RWPE2 (cell line): ENCODE measurements around the gene NIN.

Experiments used
- ATAC-seq: fragments of 200-7000 bp; cut with Tn5 transposase; 3 replicates; pipeline ENCODE4 v1.9.1; 2021; ENCODE audit warnings: low read depth
- DNase-seq: peaks from one replicate; pipeline ENCODE4 v3.0.0-alpha.2; 2020; ENCODE audit warnings: low spot score
- H3K27ac ChIP-seq: fragments of 450-650 bp; 2 replicates; pipeline ENCODE4 v1.5.1; 2017; ENCODE audit warnings: mild to moderate bottlenecking; ENCODE audit not compliant: poor library complexity, severe bottlenecking
- H3K27me3 ChIP-seq: fragments of 250-450 bp; sonication (Bioruptor Pico); 2 replicates; pipeline ENCODE4 v1.5.1; 2021; ENCODE audit warnings: mild to moderate bottlenecking, moderate library complexity; ENCODE audit not compliant: insufficient read depth, poor library complexity, severe bottlenecking
- H3K36me3 ChIP-seq: fragments of 250-450 bp; sonication (Bioruptor Pico); 2 replicates; pipeline ENCODE4 v1.5.1; 2020; ENCODE audit warnings: low read depth, mild to moderate bottlenecking, moderate library complexity
- H3K4me1 ChIP-seq: fragments of 250-450 bp; sonication (Bioruptor Pico); 2 replicates; pipeline ENCODE4 v1.5.1; 2021; ENCODE audit warnings: mild to moderate bottlenecking, moderate library complexity; ENCODE audit not compliant: insufficient read depth, poor library complexity, severe bottlenecking
- H3K4me3 ChIP-seq: fragments of 250-450 bp; sonication (Bioruptor Pico); 2 replicates; pipeline ENCODE4 v1.5.1; 2021; ENCODE audit warnings: mild to moderate bottlenecking, moderate library complexity; ENCODE audit not compliant: severe bottlenecking
- H3K9me3 ChIP-seq: fragments of 250-450 bp; sonication (Bioruptor Pico); 2 replicates; pipeline ENCODE4 v1.5.1; 2021; ENCODE audit warnings: mild to moderate bottlenecking, moderate library complexity; ENCODE audit not compliant: severe bottlenecking
- CTCF ChIP-seq: fragments of 450-650 bp; IDR thresholded peaks from one replicate; pipeline ENCODE4 v1.5.1; 2017; ENCODE audit warnings: mild to moderate bottlenecking, moderate library complexity; ENCODE audit not compliant: poor library complexity, severe bottlenecking

The NIN gene

GRCh38 chr14:50797250-50798047, 33.5 kb downstream of the NIN start:
- no peaks in the 10 kb centered on the region for H3K9me3 ChIP-seq
- H3K4me1 ChIP-seq = peaks cover 13% of the 10 kb centered on the region
- peaks cover 7% of the 10 kb centered on the region for H3K36me3 ChIP-seq
- ATAC-seq (no peak), DNase-seq (no peak)
- no peak overlapping the region for H3K27ac ChIP-seq
- no peak for TF ChIP-seq CTCF
- H3K4me3 ChIP-seq = no peak overlapping the region
- H3K27me3 ChIP-seq = no peaks in the 10 kb centered on the region

- no peak for ATAC-seq
- Histone ChIP-seq H3K9me3 (no peaks in the 10 kb centered on the region), H3K4me1 (peaks cover 4% of the 10 kb centered on the region), H3K27me3 (no peaks in the 10 kb centered on the region), H3K36me3 (peaks cover 13% of the 10 kb centered on the region), H3K4me3 (no peak overlapping the region), H3K27ac (no peak overlapping the region)
- TF ChIP-seq CTCF = no peak
- no peak for DNase-seq
Measured at GRCh38 chr14:50796390-50796789, 34.6 kb downstream of the NIN start.

DNA sequence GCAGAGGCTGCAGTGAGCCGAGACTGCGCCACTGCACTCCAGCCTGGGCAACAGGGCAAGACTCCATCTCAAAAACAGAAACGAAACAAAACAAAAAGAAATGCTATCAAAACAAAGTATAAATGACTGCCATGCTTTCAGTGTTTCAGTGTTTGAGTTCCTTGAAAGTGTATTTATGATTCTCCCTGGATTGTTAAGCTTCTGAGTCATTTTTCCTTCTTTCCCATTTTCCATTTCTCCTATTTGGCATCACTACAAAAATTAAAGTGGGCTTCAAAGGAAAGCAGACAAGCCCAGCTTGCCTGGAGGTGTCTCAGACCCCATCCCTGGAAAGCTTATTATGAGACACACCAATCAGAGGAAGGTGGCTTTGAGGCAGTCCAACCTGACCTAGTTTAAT, 35.1 kb downstream of the NIN start:
- no peak for ATAC-seq
- no peak for DNase-seq
- no peak overlapping the region for H3K27ac ChIP-seq
- H3K36me3 ChIP-seq = peaks cover 12% of the 10 kb centered on the region
- H3K4me3 ChIP-seq = no peak overlapping the region
- TF ChIP-seq CTCF = no peak
- H3K9me3 ChIP-seq = no peaks in the 10 kb centered on the region
- H3K4me1 ChIP-seq = peaks cover 3% of the 10 kb centered on the region
- H3K27me3 ChIP-seq = no peaks in the 10 kb centered on the region

DNA sequence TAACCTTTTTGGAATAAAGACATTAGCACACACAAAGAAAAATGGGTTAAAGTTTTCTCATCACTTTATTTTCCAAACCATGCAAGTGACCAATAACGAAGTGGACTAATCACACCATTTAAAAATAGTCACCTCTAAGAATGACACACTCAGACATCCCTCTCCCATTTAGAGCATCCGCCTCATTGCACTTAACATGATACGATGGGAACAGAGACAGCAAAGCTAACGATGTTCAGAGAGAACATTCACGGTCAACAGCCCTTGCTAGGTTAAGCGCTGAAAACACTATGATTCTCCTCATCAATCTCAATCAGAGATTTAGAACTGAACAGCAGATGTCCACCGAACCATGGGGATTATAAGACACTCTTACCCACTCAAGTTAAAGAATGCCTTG, 35.8 kb downstream of the NIN start:
- H3K4me1 ChIP-seq = peaks cover 1% of the 10 kb centered on the region
- no peaks in the 10 kb centered on the region for H3K27me3 ChIP-seq
- H3K4me3 ChIP-seq = no peak overlapping the region
- peaks cover 20% of the 10 kb centered on the region for H3K36me3 ChIP-seq
- ATAC-seq (no peak), DNase-seq (no peak)
- TF ChIP-seq CTCF = no peak
- H3K9me3 ChIP-seq = no peaks in the 10 kb centered on the region
- no peak overlapping the region for H3K27ac ChIP-seq

DNA sequence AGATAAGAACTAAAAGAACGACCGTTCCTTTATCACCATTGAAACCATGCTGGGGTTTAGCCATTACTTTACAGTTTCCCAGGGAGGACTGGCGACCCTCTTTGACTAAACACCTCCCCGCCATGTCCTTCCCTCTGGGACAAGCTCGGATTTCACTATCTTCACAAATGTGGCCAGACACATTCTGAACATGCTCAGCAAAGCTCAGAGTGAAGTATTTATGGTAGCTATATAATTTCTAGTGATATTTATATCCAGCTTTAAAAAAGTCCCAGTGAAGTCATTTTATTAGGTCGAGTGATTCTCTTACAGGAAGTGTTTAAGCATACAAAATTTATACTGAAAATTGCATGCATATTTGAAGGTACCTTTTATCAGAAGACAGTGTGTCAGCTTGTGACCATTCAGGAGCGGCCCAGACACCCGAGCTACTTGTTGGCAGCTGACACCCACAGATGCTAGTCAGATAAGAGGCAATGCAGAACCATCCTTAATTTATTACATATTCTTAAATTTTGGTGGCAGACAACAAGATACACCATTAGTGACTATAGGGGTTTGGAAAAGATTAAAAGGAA, 36.8 kb downstream of the NIN start:
- no peak for ATAC-seq
- peaks cover 21% of the 10 kb centered on the region for H3K36me3 ChIP-seq
- no peaks in the 10 kb centered on the region for H3K9me3 ChIP-seq
- H3K27me3 ChIP-seq = no peaks in the 10 kb centered on the region
- no peaks in the 10 kb centered on the region for H3K4me1 ChIP-seq
- no peak overlapping the region for H3K27ac ChIP-seq
- no peak for TF ChIP-seq CTCF
- DNase-seq = no peak
- H3K4me3 ChIP-seq = no peak overlapping the region
